Measurements from ENCODE around the gene F13A1. TPM values are rescaled to one million over a fixed set of nuclear protein-coding genes. Genes with fewer than 3 reads are reported as not detected.
"Not testable (repeated sequence)": the region's sequence is repeated elsewhere in the genome, so short reads cannot be mapped to it uniquely, and the experiment has no call there.

The F13A1 gene
- total and polyA plus RNA-seq, 12 donors: 10.5 to 481 (median 157) TPM

DNA sequence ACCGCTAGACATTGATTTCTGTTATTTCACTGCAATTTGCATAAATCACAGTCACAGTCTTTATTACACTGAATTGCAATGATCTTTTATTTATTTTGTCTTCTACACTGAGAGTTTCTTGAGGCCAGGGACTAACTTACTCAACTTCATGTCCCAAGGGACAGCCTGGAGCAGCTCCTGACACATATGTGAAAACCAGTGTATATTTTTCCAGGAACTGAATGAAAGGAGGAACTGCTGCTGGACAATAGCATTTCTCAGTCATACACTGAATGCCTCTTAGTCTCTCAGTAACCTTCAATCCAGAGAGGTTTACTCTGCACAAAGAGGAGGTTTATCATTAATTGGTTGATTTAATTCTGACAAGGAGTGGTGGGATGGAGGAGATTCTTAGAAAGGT is 5.9 kb downstream of the F13A1 start:
- TF ChIP-seq POLR2A (IDR thresholded peaks at IDR 0.05) (no peak), CTCF (IDR thresholded peaks at IDR 0.05) (no peak)
- H3K4me3 ChIP-seq: no peak overlapping the region
- 90 to 96% (median 93%) methylated on average over 1 of the region's 1 CpG for WGBS, 4 donors
- no peaks in the 10 kb centered on the region for H3K36me3 ChIP-seq (replicated peaks in 1 of 2)
- no peak for DNase-seq
- intact Hi-C loops (cut with DNase I): no loop called here
- H3K27me3 ChIP-seq: peaks cover under 1% of the 10 kb centered on the region
- H3K27ac ChIP-seq: no peak overlapping the region
- H3K4me1 ChIP-seq (replicated peaks in 1 of 2): no peaks in the 10 kb centered on the region
- H3K9me3 ChIP-seq (replicated peaks in 1 of 3): no peaks in the 10 kb centered on the region

- WGBS, 4 donors: 35 to 50% (median 40%) methylated on average over 5 to 6 of the region's 6 CpGs
- Histone ChIP-seq H3K36me3 (replicated peaks in 1 of 2) (no peaks in the 10 kb centered on the region), H3K9me3 (replicated peaks in 1 of 3) (no peaks in the 10 kb centered on the region), H3K27me3 (no peaks in the 10 kb centered on the region), H3K4me1 (replicated peaks in 1 of 2) (no peaks in the 10 kb centered on the region), H3K27ac (peak overlapping the region in 1 of 5 donors; percentile 8), H3K4me3 (no peak overlapping the region)
- intact Hi-C loops (cut with DNase I): no loop called here
- DNase-seq: no peak
- TF ChIP-seq CTCF (IDR thresholded peaks at IDR 0.05) (no peak), POLR2A (IDR thresholded peaks at IDR 0.05) (no peak)
Measured at GRCh38 chr6:6312901-6313441, 7.5 kb downstream of the F13A1 start.

DNA sequence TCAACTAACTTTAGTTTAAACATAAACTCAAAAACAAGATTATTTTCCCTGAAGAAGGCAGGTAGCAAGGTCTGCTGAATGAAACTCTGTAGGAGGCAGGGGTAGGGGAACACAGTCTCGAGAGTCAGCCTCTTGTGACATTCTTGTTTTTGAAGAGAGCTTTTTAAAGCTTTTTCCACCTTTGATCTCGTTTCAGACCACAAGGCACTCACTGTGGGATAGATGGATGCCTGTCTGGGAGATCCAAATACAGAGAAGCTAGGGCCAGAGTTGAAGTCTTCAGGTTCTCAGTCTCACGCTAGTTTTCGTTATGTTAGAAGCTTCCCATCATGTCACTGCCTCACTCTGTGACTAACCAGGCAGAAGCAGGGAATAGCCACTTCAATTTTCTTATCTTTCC is 14.9 kb downstream of the F13A1 start:
- no peak overlapping the region for H3K27ac ChIP-seq
- H3K27me3 ChIP-seq: no peaks in the 10 kb centered on the region
- no peaks in the 10 kb centered on the region for H3K36me3 ChIP-seq (replicated peaks in 1 of 2)
- no peaks in the 10 kb centered on the region for H3K4me1 ChIP-seq (replicated peaks in 1 of 2)
- intact Hi-C loops (cut with DNase I): no loop called here
- peaks cover 0 to 4% (median 0%) of the 10 kb centered on the region in 3 donors for H3K9me3 ChIP-seq (replicated peaks in 1 of 3)
- 27 to 49% (median 37%) methylated on average over 4 of the region's 4 CpGs for WGBS, 4 donors
- H3K4me3 ChIP-seq: no peak overlapping the region
- TF ChIP-seq CTCF (IDR thresholded peaks at IDR 0.05) (no peak), POLR2A (IDR thresholded peaks at IDR 0.05) (no peak)
- DNase-seq: no peak

DNA sequence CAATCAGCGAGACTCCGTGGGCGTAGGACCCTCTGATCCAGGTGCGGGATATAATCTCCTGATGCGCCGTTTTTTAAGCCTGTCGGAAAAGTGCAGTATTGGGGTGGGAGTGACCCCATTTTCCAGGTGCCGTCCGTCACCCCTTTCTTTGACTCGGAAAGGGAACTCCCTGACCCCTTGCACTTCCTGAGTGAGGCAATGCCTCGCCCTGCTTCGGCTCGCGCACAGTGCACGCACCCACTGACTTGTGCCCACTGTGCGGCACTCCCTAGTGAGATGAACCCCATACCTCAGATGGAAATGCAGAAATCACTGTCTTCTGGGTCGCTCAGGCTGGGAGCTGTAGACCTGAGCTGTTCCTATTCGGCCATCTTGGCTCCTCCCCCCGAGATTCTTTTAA is 20.1 kb downstream of the F13A1 start:
- intact Hi-C loops (cut with DNase I); H3K4me1 ChIP-seq (replicated peaks in 1 of 2); H3K9me3 ChIP-seq (replicated peaks in 1 of 3); H3K36me3 ChIP-seq (replicated peaks in 1 of 2); H3K27me3 ChIP-seq; DNase-seq; H3K27ac ChIP-seq; H3K4me3 ChIP-seq: not testable (repeated sequence)
- WGBS, 4 donors: 80 to 92% (median 85%) methylated on average over 11 to 19 of the region's 19 CpGs

GRCh38 chr6:6293317-6293716 is 27.1 kb downstream of the F13A1 start:
- TF ChIP-seq POLR2A (IDR thresholded peaks at IDR 0.05) (no peak), CTCF (IDR thresholded peaks at IDR 0.05) (no peak)
- no peaks in the 10 kb centered on the region for H3K9me3 ChIP-seq (replicated peaks in 1 of 3)
- no peak for DNase-seq
- 28 to 44% (median 36%) methylated on average over 3 of the region's 3 CpGs for WGBS, 4 donors
- no peaks in the 10 kb centered on the region for H3K36me3 ChIP-seq (replicated peaks in 1 of 2)
- H3K27ac ChIP-seq: no peak overlapping the region
- no peaks in the 10 kb centered on the region for H3K27me3 ChIP-seq
- H3K4me3 ChIP-seq: no peak overlapping the region
- intact Hi-C loops (cut with DNase I): no loop called here
- H3K4me1 ChIP-seq (replicated peaks in 1 of 2): no peaks in the 10 kb centered on the region
